Measurements from ENCODE around the gene MAST3.

DNA sequence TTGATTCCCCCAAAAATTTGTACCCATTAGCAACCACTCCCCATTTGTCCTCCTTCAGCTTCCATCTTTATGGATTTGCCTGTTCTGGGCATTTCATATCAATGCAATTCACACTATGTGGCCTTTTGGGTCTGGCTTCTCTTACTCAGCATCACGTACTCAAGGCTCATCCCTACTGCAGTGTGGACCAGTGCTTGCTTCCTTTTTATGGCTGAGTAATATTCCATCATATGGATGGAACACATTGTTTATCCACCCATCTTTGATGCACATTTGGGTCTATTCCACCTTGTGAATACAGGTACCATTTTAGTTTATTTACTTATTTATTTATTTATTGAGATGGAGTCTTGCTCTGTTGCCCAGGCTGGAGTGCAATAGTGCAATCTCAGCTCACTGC is 42.9 kb downstream of the MAST3 start:
- TF ChIP-seq, protein P1, sequence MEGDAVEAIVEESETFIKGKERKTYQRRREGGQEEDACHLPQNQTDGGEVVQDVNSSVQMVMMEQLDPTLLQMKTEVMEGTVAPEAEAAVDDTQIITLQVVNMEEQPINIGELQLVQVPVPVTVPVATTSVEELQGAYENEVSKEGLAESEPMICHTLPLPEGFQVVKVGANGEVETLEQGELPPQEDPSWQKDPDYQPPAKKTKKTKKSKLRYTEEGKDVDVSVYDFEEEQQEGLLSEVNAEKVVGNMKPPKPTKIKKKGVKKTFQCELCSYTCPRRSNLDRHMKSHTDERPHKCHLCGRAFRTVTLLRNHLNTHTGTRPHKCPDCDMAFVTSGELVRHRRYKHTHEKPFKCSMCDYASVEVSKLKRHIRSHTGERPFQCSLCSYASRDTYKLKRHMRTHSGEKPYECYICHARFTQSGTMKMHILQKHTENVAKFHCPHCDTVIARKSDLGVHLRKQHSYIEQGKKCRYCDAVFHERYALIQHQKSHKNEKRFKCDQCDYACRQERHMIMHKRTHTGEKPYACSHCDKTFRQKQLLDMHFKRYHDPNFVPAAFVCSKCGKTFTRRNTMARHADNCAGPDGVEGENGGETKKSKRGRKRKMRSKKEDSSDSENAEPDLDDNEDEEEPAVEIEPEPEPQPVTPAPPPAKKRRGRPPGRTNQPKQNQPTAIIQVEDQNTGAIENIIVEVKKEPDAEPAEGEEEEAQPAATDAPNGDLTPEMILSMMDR (IDR thresholded peaks at IDR 0.05; ENCODE audit: poor library complexity, severe bottlenecking) = no peak
- TF ChIP-seq POLR2AphosphoS5 (IDR thresholded peaks at IDR 0.05) (no peak), EZH2 (IDR thresholded peaks at IDR 0.05; ENCODE audit: borderline replicate concordance, insufficient read depth, low read length, poor library complexity, severe bottlenecking) (no peak), TAF1 (IDR thresholded peaks at IDR 0.05; ENCODE audit: low read depth) (no peak), RAD21 (conservative IDR thresholded peaks at IDR 0.05) (no peak), EP300 (conservative IDR thresholded peaks at IDR 0.05; ENCODE audit: poor library complexity, severe bottlenecking) (no peak), MXI1 (conservative IDR thresholded peaks at IDR 0.05; ENCODE audit: poor library complexity, severe bottlenecking) (no peak), SMC3 (conservative IDR thresholded peaks at IDR 0.05; ENCODE audit: poor library complexity) (no peak)
- TF ChIP-seq, protein P2, sequence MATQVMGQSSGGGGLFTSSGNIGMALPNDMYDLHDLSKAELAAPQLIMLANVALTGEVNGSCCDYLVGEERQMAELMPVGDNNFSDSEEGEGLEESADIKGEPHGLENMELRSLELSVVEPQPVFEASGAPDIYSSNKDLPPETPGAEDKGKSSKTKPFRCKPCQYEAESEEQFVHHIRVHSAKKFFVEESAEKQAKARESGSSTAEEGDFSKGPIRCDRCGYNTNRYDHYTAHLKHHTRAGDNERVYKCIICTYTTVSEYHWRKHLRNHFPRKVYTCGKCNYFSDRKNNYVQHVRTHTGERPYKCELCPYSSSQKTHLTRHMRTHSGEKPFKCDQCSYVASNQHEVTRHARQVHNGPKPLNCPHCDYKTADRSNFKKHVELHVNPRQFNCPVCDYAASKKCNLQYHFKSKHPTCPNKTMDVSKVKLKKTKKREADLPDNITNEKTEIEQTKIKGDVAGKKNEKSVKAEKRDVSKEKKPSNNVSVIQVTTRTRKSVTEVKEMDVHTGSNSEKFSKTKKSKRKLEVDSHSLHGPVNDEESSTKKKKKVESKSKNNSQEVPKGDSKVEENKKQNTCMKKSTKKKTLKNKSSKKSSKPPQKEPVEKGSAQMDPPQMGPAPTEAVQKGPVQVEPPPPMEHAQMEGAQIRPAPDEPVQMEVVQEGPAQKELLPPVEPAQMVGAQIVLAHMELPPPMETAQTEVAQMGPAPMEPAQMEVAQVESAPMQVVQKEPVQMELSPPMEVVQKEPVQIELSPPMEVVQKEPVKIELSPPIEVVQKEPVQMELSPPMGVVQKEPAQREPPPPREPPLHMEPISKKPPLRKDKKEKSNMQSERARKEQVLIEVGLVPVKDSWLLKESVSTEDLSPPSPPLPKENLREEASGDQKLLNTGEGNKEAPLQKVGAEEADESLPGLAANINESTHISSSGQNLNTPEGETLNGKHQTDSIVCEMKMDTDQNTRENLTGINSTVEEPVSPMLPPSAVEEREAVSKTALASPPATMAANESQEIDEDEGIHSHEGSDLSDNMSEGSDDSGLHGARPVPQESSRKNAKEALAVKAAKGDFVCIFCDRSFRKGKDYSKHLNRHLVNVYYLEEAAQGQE (IDR thresholded peaks at IDR 0.05; ENCODE audit: borderline replicate concordance) = no peak
